CD1c-positive myeloid dendritic cell (primary cell): ENCODE results near the gene SCN8A.
"Not testable (repeated sequence)": the region's sequence is repeated elsewhere in the genome, so short reads cannot be mapped to it uniquely, and the experiment has no call there.

Source experiments
- DNase-seq: peaks from one replicate; pipeline ENCODE4 v3.0.0-alpha.2; 2016; ENCODE audit errors: extremely low spot score

The SCN8A gene

GRCh38 chr12:51591016-51591901, at the start of gene SCN8A:
Gene SCN8A, plus strand, starts transcription at chr12:51591233. Its CDS starts 71,585 bp downstream, at chr12:51662818.
- DNase-seq, result peak; percentile 20

- no peak for DNase-seq
These were observed 44.9 kb upstream of the SCN8A start for GRCh38 chr12:51546097-51546496.

GRCh38 chr12:51547606-51548005, 43.4 kb upstream of the SCN8A start:
- no peak for DNase-seq

- no peak for DNase-seq
These were observed 42.8 kb upstream of the SCN8A start for GRCh38 chr12:51548241-51548640.

- DNase-seq, result no peak
These were observed 41.4 kb upstream of the SCN8A start for GRCh38 chr12:51549637-51550036.

GRCh38 chr12:51568271-51569032, 22.6 kb upstream of the SCN8A start:
- DNase-seq, result not testable (repeated sequence)

GRCh38 chr12:51579321-51579850, 11.6 kb upstream of the SCN8A start:
- DNase-seq, result no peak

- no peak for DNase-seq
These were observed 2.0 kb upstream of the SCN8A start for GRCh38 chr12:51589060-51589459.

- DNase-seq, result no peak
These were observed 1.4 kb upstream of the SCN8A start for GRCh38 chr12:51589557-51590176.

GRCh38 chr12:51590347-51591015, 552 bp upstream of the SCN8A start:
- peak; percentile 76 for DNase-seq

GRCh38 chr12:51592034-51592705, 1.1 kb downstream of the SCN8A start:
- no peak for DNase-seq

- DNase-seq, result no peak
These were observed 2.0 kb downstream of the SCN8A start for GRCh38 chr12:51593021-51593420.

- DNase-seq, result peak; percentile 11
These were observed 2.5 kb downstream of the SCN8A start for GRCh38 chr12:51593539-51593938.

- no peak for DNase-seq
These were observed 7.1 kb downstream of the SCN8A start for GRCh38 chr12:51598156-51598555.

GRCh38 chr12:51600721-51601120, 9.7 kb downstream of the SCN8A start:
- DNase-seq, result no peak

GRCh38 chr12:51601241-51601640, 10.2 kb downstream of the SCN8A start:
- DNase-seq, result no peak

GRCh38 chr12:51605896-51606295, 14.9 kb downstream of the SCN8A start:
- DNase-seq, result not testable (repeated sequence)

- DNase-seq, result not testable (repeated sequence)
These were observed 16.2 kb downstream of the SCN8A start for GRCh38 chr12:51607197-51607596.

- no peak for DNase-seq
These were observed 29.4 kb downstream of the SCN8A start for GRCh38 chr12:51620448-51620847.

- no peak for DNase-seq
These were observed 30.3 kb downstream of the SCN8A start for GRCh38 chr12:51621156-51621922.
